ENCODE measurements around the gene BCL11A. TPM values are rescaled to one million over a fixed set of nuclear protein-coding genes. Genes with fewer than 3 reads are reported as not detected.

Gene BCL11A
- total RNA-seq, 1 experiment from 2014 or later = 0.29 TPM

GRCh38 chr2:60416221-60417008 lies 137.0 kb downstream of the BCL11A start:
- Histone ChIP-seq H3K27me3 (replicated peaks; ENCODE audit: control insufficient read depth, insufficient read depth, low read length) (no peaks in the 10 kb centered on the region), H3K4me3 (ENCODE audit: low read depth, low read length) (no peak overlapping the region), H3K36me3 (ENCODE audit: control insufficient read depth, insufficient read depth, low read length) (no peaks in the 10 kb centered on the region), H3K9me3 (no peaks in the 10 kb centered on the region), H3K4me1 (0 out of 2 replicates have a peak, but pooled peaks cover 14% of the 10 kb centered on the region)
- POLR2A ChIA-PET = no interaction called here
- CTCF ChIA-PET = no interaction called here
- intact Hi-C loops (cut with micrococcal nuclease; ENCODE audit: unreplicated experiment) = no loop called here
- peaks cover 11% of the 10 kb centered on the region for H3K4me1 Mint-ChIP-seq (ENCODE audit: low read depth, unreplicated experiment)
- no peak overlapping the region for H3K4me3 Mint-ChIP-seq (ENCODE audit: unreplicated experiment)
- no peak for TF ChIP-seq CTCF (IDR thresholded peaks at IDR 0.05; ENCODE audit: insufficient read depth in 1 of 2, low read depth in 1 of 2, low read length in 1 of 2, severe bottlenecking in 1 of 2, unreplicated experiment in 1 of 2)
- no peaks in the 10 kb centered on the region for H3K36me3 Mint-ChIP-seq (ENCODE audit: insufficient read depth, unreplicated experiment)
- H3K27ac Mint-ChIP-seq (ENCODE audit: unreplicated experiment) = no peak overlapping the region
- BruUV-seq (replicated peaks) = no TSS peak
- peaks cover 10% of the 10 kb centered on the region for H3K9me3 Mint-ChIP-seq (ENCODE audit: unreplicated experiment)
- no peaks in the 10 kb centered on the region for H3K27me3 Mint-ChIP-seq (ENCODE audit: insufficient read depth, unreplicated experiment)
- no peak for DNase-seq

- H3K27ac Mint-ChIP-seq (ENCODE audit: unreplicated experiment) = no peak overlapping the region
- no peak for DNase-seq
- peaks cover 11% of the 10 kb centered on the region for H3K4me1 Mint-ChIP-seq (ENCODE audit: low read depth, unreplicated experiment)
- H3K9me3 Mint-ChIP-seq (ENCODE audit: unreplicated experiment) = peaks cover 10% of the 10 kb centered on the region
- ChIA-PET POLR2A (no interaction called here), CTCF (no interaction called here)
- Histone ChIP-seq H3K27me3 (replicated peaks; ENCODE audit: control insufficient read depth, insufficient read depth, low read length) (no peaks in the 10 kb centered on the region), H3K9me3 (no peaks in the 10 kb centered on the region), H3K4me1 (0 out of 2 replicates have a peak, but pooled peaks cover 14% of the 10 kb centered on the region), H3K4me3 (ENCODE audit: low read depth, low read length) (no peak overlapping the region), H3K36me3 (ENCODE audit: control insufficient read depth, insufficient read depth, low read length) (no peaks in the 10 kb centered on the region)
- no TSS peak for BruUV-seq (replicated peaks)
- H3K36me3 Mint-ChIP-seq (ENCODE audit: insufficient read depth, unreplicated experiment) = no peaks in the 10 kb centered on the region
- no peak overlapping the region for H3K4me3 Mint-ChIP-seq (ENCODE audit: unreplicated experiment)
- intact Hi-C loops (cut with micrococcal nuclease; ENCODE audit: unreplicated experiment) = no loop called here
- no peaks in the 10 kb centered on the region for H3K27me3 Mint-ChIP-seq (ENCODE audit: insufficient read depth, unreplicated experiment)
- no peak for TF ChIP-seq CTCF (IDR thresholded peaks at IDR 0.05; ENCODE audit: insufficient read depth in 1 of 2, low read depth in 1 of 2, low read length in 1 of 2, severe bottlenecking in 1 of 2, unreplicated experiment in 1 of 2)
Observed at GRCh38 chr2:60415814-60416213, 137.6 kb downstream of the BCL11A start.

GRCh38 chr2:60414495-60415138 lies 138.8 kb downstream of the BCL11A start:
- intact Hi-C loops (cut with micrococcal nuclease; ENCODE audit: unreplicated experiment) = no loop called here
- Mint-ChIP-seq H3K27ac (ENCODE audit: unreplicated experiment) (peak overlapping the region; percentile 5), H3K9me3 (ENCODE audit: unreplicated experiment) (peaks cover 10% of the 10 kb centered on the region), H3K4me1 (ENCODE audit: low read depth, unreplicated experiment) (peaks cover 11% of the 10 kb centered on the region), H3K27me3 (ENCODE audit: insufficient read depth, unreplicated experiment) (no peaks in the 10 kb centered on the region), H3K4me3 (ENCODE audit: unreplicated experiment) (no peak overlapping the region), H3K36me3 (ENCODE audit: insufficient read depth, unreplicated experiment) (no peaks in the 10 kb centered on the region)
- Histone ChIP-seq H3K4me1 (0 out of 2 replicates have a peak, but pooled peaks cover 14% of the 10 kb centered on the region), H3K9me3 (no peaks in the 10 kb centered on the region), H3K36me3 (ENCODE audit: control insufficient read depth, insufficient read depth, low read length) (no peaks in the 10 kb centered on the region), H3K27me3 (replicated peaks; ENCODE audit: control insufficient read depth, insufficient read depth, low read length) (no peaks in the 10 kb centered on the region), H3K4me3 (ENCODE audit: low read depth, low read length) (no peak overlapping the region)
- CTCF ChIA-PET = no interaction called here
- POLR2A ChIA-PET = no interaction called here
- no peak for TF ChIP-seq CTCF (IDR thresholded peaks at IDR 0.05; ENCODE audit: insufficient read depth in 1 of 2, low read depth in 1 of 2, low read length in 1 of 2, severe bottlenecking in 1 of 2, unreplicated experiment in 1 of 2)
- BruUV-seq (replicated peaks) = no TSS peak
- DNase-seq = no peak

Measured in Caco-2 (cell line).